ENCODE measurements around the gene RAD23A. TPM values are rescaled to one million over a fixed set of nuclear protein-coding genes. Genes with fewer than 3 reads are reported as not detected.

Gene RAD23A
- total and polyA plus RNA-seq, 7 donors, result 403 to 801 (median 567) TPM

GRCh38 chr19:12965017-12965811 lies 19.6 kb downstream of the RAD23A start:
- H3K36me3 ChIP-seq (ENCODE audit: insufficient read depth in 1 of 2, low read depth in 1 of 2), result no peaks in the 10 kb centered on the region
- H3K27me3 ChIP-seq (ENCODE audit: insufficient read depth in 3 of 3, low read length in 2 of 3), result no peaks in the 10 kb centered on the region
- H3K4me3 ChIP-seq, result peak overlapping the region; percentile 65
- intact Hi-C loops (cut with DNase I), result no loop called here
- TF ChIP-seq CTCF (IDR thresholded peaks at IDR 0.05), result peak; percentile 83
- H3K27ac ChIP-seq, result peak overlapping the region; percentile 63
- no peaks in the 10 kb centered on the region for H3K9me3 ChIP-seq
- peak; percentile 96 to 99 (median 96) for ATAC-seq
- H3K4me1 ChIP-seq, result no peaks in the 10 kb centered on the region
- 0 to 3% (median 0%) methylated on average over 20 to 34 of the region's 34 CpGs for WGBS, 3 donors
- peak; percentile 84 to 90 for DNase-seq

- intact Hi-C loops (cut with DNase I), result no loop called here
- Histone ChIP-seq H3K4me1 (no peaks in the 10 kb centered on the region), H3K9me3 (no peaks in the 10 kb centered on the region), H3K27ac (peak overlapping the region; percentile 63), H3K27me3 (ENCODE audit: insufficient read depth in 3 of 3, low read length in 2 of 3) (no peaks in the 10 kb centered on the region), H3K4me3 (peak overlapping the region; percentile 65), H3K36me3 (ENCODE audit: insufficient read depth in 1 of 2, low read depth in 1 of 2) (no peaks in the 10 kb centered on the region)
- TF ChIP-seq CTCF (IDR thresholded peaks at IDR 0.05), result no peak
- ATAC-seq (no peak), DNase-seq (no peak)
- 48 to 53% (median 52%) methylated on average over 8 of the region's 8 CpGs for WGBS, 3 donors
Measured at GRCh38 chr19:12965812-12966135, 20.1 kb downstream of the RAD23A start.

- intact Hi-C loops (cut with DNase I), result no loop called here
Measured at GRCh38 chr19:12967907-12968306, 22.2 kb downstream of the RAD23A start.

GRCh38 chr19:12969292-12969988 lies 23.8 kb downstream of the RAD23A start, which contains the start of gene DAND5:
TSS of gene DAND5 (plus strand) at chr19:12969576. CDS start at chr19:12969661, 85 bp downstream.
- ATAC-seq (no peak), DNase-seq (no peak)
- Histone ChIP-seq H3K27me3 (ENCODE audit: insufficient read depth in 3 of 3, low read length in 2 of 3) (no peaks in the 10 kb centered on the region), H3K27ac (no peak within 1 kb of the TSS), H3K4me3 (no peak within 1 kb of the TSS), H3K36me3 (ENCODE audit: insufficient read depth in 1 of 2, low read depth in 1 of 2) (no peaks in the 10 kb centered on the region), H3K4me1 (no peaks in the 10 kb centered on the region), H3K9me3 (no peaks in the 10 kb centered on the region)
- WGBS, 3 donors, result 33 to 43% (median 38%) methylated on average over 14 of the region's 14 CpGs
- TF ChIP-seq CTCF (IDR thresholded peaks at IDR 0.05), result no peak
- intact Hi-C loops (cut with DNase I), result no loop called here

More at GRCh38 chr19:12967907-12968306, 22.2 kb downstream of the RAD23A start:
- Histone ChIP-seq H3K36me3 (ENCODE audit: insufficient read depth in 1 of 2, low read depth in 1 of 2) (no peaks in the 10 kb centered on the region), H3K27ac (no peak overlapping the region), H3K27me3 (ENCODE audit: insufficient read depth in 3 of 3, low read length in 2 of 3) (no peaks in the 10 kb centered on the region), H3K9me3 (no peaks in the 10 kb centered on the region), H3K4me1 (no peaks in the 10 kb centered on the region), H3K4me3 (no peak overlapping the region)
- DNase-seq (no peak), ATAC-seq (no peak)
- WGBS, 3 donors, result 91 to 96% (median 95%) methylated on average over 5 of the region's 5 CpGs
- TF ChIP-seq CTCF (IDR thresholded peaks at IDR 0.05), result no peak

All from psoas muscle (tissue), 8 donors.